GM18508 (cell line): ENCODE measurements around the gene MCC.

ENCODE experiments used
- ATAC-seq: cut with Tn5 transposase; IDR thresholded peaks from one replicate; pipeline ENCODE4 v1.9.1; 2021; ENCODE audit warnings: moderate number of reproducible peaks; ENCODE audit not compliant: insufficient read depth, unreplicated experiment

The MCC gene

DNA sequence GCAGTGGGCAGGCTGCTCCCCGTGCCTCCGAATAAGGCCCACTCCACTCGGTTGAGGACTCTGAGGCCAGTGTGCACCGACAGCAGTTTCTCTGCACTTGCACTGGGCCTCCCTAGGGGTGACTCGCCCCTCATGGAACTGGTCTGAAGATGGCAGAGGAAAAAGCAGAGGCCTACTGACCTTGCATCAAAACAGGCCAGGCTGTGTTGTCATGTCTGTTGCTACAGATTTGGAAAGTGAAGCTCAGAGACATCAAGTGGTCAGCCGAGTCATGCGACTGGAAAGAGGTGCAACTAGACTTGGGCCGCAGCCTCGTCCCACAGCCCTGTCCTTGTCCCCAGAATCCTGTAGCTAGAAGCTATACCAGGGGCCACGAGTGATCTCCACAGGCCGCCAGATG is 433.4 kb downstream of the MCC start:
- no peak for ATAC-seq

DNA sequence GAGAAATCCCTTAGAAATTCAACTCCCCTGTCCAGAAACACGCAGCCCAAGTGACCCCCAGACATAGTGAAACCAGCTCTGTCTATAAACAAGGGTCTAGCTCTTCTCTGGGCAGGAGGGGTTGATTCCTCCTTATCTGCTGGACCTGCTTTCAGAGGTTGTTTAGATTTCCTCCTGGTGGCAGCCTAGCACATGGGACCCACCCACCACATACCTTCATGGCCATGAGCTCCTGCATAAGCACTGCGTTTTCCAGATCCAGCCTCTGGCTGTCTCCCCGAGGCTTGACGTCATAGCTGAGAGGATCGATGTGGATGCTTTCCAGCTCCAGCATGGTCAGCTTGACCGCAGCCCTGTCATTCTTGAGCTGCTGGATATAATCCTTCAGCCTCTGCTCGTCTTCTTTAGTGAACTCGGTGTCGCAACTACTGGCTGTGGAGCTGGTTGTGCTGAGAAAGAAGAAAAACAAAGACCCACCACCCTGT is 434.7 kb downstream of the MCC start:
- no peak for ATAC-seq

DNA sequence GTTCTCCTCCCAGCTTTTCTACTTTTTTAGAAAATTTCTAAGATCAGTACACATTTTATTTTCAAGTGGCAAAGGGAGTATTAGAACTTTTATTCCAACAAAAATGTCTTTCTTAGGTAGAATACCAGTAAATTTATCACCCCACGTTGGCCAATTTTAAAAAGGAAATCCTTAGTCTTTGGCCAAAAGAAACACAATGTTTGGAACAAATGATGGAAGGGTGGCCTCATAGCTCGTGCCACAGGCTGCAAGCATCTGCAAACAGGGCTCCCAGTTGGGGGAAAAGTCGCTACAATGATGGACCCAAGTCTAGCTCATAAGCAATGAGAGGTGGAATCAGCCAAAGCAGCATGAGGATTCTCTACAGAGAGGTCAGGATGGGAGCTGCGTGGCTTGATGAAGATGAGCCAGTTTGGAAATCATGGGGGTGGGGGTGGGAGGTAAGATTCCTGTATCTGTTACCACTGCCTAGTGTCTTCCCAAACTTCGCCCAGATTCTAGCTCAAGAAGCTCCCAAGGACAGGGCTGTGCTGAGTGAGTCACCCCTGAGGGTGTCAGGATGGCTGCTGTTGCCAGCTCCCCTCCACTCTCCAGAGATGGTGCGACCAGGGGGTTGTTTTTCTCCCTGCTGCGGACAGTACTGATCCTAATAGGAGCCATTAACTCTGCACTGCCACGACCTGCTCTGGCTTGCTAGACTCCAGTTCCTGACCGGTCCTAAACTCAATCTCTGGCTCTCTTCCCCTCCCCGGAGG is 436.0 kb downstream of the MCC start:
- ATAC-seq = no peak

DNA sequence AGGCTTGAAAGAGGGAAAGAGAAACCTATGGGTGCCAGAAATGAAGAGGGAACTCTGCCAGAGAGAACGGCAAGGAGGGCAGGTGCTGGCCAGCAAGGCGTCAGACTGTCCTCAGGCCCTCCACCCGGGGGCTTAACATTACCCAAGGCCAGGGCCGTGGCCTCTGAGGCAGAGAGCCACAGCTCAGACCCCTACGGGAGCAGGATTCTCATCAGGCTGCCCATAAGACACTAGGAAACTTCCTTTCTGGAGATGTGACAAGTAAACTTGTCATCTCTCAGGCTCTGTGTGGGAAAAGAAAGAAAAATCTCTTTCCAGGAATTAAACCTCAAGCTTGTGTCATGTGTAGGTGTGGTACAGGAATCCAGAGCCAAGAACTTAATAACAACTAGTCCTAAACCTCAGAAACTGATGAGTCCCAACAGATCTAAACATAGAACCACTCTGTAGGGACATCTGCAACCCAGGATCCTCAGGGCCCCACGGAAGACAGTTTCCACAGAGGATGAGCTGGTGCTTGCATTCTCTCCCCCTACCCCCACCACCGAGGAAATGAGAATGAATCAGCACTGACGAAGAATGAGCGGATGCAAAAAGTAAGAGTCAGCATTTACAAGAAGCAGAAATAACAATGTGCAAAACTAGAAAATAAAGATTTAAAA is 437.4 kb downstream of the MCC start:
- no peak for ATAC-seq

DNA sequence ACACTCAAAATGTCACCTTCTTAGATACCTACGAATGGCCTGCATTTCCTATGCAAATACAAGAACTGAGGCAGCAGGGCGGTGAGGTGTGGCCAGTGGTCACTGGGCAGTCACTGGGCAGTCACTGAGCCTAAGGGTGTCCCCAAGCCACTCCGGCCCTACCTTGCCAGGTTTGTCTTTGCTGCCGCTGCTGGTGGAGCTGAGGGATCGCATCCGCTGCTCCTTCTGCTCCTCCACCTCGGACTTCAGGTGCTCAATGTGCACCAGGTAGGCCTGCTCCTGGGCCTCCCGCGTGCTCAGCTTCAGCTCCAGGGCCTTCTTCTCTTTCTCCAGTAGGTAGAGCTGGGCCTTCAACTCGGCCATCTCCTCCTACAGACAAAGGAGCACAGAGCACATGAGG is 439.3 kb downstream of the MCC start:
- no peak for ATAC-seq

DNA sequence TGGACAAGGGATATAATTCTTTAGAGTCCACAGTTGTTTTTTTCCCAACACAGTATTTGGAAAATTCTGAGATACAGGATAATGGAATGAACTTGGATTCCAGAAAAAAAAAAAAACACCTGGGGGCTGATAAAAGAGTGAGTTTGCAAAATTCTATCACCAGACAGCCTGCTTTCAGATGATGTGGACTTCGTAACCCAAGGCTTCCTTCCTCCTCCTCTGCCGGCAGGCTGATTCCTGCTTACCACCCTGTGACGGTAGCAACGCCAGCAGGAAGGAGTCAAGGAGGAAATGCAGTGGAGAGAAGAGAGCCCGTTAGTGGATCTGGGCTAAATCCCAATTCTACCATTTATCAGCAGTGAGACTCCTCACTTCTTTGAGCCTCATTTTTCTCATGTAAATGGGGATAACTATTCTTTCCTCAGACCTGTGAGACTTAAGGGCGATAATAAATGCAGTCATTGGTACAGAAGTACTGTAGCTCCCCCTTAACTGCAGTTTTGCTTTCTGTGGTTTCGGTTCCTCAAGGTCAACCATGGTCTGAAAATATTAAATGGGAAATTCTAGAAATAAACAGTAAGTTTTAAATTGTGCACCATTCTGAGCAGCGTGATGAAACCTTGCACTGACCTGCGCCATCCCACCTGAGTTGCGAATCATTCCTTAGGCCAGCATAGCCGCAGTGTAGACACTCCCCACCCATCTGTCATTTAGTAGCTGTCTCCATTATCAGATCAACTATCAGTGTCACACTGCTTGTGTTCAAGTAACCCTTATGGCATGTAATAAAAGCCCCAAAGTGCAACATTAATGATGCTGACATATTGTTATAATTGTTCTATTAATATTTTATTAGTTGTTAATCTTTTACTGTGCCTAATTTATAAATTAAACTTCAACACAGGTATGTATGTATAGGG is 440.3 kb downstream of the MCC start:
- ATAC-seq = peak; percentile 91

DNA sequence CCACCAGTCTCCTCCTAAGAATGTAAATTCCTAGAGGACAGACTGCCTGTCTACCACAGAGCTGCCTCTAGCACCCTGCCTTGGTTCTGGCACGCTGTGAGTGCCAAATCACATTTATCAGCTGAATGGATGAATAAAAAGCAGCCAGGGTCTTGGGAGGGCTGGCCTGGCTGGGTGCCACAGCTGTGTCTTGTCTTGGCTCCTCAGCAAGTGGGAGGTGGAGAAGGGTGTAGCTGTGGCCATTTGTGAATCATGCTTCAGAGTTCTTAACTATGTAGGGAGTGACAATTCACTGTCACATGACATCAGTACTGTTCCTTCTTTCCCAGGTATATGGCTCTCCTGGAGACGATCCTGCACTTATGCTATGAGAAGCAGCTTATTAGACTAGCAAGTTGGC is 441.0 kb downstream of the MCC start:
- no peak for ATAC-seq

DNA sequence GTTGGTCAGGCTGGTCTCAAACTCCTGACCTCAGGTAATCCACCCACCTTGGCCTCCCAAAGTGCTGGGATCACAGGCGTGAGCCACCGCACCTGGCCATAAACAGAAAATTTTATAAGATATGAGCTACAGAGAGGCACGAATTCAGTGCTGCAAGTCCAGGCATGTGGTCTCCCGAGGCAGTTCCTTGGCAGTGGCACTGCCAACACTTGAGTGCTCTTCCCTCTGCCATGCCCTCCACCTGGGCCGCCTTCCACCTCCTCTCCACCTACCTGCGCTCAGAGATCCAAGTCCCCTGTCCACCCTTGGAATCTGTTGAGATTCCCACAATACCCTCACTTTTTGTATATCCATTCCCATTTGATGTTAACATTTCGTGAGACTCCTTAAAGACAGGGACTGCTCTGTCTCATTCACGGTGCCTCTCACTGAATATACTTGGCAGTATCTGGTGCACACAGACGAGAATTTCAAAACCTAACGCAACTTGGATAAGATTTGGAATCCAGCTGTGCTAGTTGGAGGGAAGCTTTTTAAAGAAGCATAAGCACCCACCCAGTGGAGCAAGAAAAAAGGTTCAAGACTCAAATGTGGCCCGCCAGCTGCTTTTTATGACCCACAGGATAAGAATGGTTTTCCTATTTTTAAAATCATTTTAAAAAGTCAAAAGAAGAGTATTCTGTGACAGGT is 443.3 kb downstream of the MCC start:
- ATAC-seq = no peak

DNA sequence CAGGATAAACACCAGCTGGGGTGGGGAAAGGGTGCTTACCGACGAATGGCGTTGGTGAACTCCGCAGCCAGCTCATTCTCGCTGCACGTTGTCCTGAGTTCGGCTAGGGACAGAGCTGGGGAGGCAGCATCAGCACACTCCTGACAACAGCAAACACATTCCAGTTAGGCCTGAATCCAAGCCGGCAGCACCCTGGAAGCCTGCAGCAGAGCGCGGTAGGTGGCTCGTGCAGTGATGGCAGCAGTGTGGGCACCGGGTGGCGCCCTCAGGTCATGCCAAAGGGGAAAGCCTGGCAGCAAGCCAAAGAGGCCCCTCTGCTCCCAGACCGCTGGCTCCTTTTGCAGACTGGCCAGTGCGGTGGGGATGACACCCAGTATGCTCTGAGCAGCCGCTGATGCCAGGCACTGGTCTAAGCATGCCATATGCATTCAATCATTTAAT is 444.7 kb downstream of the MCC start:
- no peak for ATAC-seq

DNA sequence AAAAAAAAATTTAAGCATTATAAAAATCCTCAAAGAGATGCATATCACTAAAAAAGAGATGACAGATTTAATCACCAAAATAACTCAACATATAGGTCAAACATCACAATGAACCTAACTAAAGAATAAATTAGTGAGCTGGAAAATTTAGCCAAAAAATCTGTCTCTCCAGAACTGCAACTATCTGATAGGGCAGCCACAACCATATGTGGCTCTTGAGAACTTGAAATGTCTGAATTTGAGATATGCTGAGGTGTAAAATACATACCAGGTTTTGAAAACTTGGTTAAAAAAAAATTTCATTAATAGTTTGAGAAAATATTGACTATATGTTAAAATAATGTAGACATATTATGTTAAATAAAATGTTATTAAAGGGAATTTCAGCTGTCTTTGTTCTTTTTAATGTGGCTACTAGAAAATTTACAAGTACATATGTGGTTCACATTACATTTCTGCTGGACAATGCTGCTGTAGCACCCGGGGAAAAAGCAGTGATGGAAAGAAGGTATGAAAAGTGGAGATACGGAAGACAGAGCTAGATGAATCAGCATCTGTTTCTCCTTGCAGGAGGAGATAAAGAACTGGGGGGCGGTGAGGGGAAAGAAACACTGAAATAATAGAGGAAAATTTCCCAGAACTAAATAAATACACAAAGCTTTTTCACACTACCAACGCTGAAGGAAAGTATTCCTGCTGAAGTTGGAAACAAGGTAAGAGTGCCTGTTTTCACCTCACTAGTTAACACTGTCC is 445.6 kb downstream of the MCC start:
- ATAC-seq = no peak

DNA sequence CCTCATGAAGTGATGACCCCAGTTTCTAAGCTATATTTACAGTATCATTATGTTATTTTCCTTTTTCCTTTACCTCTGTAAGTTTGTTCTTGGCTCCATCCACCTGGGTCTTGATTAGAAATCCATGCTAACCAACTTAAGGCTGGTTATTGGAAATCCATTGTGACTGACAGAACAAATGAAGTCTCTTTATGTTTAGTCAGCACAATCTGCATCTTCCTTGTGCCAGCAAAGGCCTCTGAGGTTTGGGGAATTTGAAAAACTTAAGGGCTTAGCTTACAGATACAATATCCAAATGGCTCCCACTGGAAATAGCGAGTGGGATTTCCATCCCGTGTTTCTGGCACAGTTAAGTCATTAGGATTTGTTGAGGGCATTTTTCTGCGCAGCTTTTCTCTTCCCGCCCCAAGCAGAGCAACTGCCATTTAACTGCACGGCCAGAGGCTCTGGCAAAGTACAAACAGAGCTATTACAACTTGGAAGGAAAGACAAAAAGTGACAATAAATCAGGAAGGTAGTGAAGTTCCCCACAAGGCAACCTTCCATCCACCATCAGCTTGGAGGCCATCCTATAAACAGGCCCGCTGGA is 447.5 kb downstream of the MCC start:
- no peak for ATAC-seq

DNA sequence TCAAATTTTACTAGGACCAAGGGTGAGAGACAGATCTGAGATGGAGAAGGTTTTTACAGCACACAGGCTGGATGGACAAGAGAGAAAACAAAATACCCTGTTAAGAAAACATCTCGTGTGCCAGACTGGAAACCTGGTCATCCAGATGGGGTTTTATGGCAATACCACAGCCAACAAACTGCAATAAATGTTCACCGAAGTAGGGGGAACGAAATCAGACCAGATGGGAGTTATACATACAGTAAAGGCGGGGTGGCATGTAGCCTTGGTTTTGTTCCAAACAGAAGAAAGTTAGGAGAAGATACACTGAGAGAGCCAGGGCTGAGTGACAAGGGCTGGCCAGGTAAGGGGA is 448.3 kb downstream of the MCC start:
- no peak for ATAC-seq

DNA sequence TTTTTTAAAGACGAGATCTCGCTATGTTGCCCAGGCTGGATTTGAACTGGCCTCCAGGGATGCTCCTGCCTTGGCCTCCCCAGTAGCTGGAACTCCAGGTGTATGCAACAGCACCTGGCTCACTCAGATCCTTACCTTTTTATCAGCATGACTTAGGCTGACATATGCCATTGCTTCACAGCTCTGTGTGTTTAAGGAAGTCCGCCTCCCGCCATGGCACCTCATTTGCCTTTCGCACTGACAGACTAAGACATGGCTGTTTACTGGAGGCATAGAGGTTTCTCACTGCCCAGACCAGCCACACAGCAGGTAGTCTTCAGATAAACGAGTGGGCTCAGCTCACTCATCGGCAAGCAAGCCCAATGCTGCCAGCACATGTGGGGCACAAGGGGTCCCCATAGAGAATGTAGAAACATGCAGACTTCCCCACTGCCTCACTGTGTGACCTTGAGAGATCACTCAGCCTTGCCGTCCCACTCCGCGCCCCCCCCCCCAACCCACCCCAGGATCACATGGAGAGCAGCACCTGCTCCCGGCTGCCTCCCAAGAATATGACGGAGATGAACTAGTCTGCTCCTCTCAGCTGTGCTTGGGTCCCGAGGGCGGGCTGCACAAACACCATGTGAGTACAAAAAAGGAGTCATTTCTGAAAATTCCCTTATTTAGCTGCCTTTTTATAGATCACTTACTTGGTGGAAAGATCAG is 448.9 kb downstream of the MCC start:
- no peak for ATAC-seq

DNA sequence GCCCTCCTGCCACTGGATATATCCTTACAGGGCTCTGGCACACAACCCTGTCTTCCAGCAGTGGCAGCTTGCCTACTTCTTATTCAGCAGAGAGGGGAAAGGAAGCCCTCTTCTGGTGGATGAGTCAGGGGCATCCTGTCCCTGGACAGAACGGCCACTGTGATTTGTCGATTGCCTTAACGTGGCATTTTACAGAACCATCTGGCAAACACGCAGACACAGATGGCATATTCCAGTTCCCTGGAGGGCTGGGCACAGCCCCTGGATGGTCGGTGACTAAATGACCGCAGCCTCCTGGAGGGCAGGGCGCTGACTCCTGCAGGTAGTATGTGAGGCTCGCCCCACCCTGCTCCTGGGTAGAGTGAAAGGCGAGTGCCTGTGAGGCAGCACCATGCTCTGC is 449.5 kb downstream of the MCC start:
- no peak for ATAC-seq

DNA sequence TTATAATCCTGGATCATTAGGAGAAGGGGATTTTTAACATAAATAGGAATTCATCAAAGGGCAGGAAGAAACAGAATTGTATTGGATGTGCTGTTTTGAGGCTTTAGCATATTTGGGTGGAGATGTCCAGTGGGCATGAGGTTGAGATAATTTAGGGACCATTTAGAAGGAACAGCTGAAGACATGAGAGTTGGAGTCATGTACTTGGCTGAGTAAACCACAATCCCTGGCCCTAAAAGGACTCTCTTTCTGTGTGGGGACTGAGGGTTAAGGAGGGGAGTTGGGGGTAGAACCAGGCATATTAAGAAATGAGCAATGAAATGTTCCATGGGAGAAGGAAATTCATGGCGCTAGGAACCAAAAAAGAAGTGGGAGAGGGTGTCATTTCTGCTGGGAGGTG is 450.1 kb downstream of the MCC start:
- no peak for ATAC-seq

DNA sequence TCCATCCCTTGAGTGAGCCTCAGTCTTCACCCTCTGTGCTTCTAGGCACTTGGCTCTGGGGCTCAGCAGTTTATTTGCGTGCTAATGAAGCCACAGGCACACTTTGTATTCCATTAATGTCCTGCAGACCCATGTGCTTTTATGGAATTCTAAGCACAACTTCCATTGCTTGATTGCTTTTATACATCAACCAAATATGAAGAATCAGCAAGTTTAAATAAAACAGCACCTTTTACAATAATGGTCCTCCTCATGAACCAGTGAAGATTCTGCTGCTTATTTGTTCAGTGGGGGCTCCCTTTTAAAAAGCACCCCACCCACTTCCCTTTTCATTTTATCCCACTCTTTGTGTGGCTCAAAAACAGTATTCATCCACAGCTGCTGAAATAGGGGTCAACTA is 451.4 kb downstream of the MCC start:
- ATAC-seq = no peak

DNA sequence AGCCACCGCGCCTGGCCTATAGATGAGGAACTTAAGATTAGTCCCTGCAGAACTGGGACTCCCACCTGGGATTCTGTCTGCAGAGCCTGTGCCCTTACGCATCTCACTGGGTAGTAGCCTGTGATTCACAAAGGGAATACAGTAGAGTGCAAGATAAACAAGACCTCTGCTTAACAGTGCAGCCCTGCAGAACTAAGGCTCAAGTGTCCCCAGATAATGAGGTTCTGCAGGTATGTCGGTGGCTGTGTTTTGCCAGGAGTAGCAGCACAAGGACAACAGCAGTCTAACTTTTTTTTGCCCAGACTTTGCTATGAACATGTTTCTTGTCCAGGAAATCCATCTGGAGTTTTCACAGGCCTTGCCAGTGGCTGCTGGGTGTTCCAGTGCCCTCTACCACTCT is 451.9 kb downstream of the MCC start:
- ATAC-seq = no peak

DNA sequence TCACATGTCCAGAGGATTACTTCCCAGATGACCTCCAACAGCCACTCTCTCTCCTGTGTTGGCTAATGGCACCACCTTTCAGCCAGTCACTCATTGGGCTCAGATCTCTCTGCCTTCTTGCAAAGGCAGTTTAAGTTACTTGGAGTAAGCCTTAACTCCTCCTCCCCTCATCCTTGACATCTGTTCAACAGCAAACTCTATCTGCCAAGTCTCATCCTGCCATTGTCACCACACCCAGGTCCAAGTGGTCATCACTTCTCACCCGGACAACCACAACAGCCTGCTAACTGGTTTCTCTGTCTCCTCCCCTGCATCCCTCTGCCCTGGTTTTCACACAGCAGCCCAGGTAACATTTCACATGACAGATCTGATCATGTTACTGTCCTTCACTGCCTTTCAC is 453.2 kb downstream of the MCC start:
- no peak for ATAC-seq
